ENCODE measurements around the gene LRP2.

DNA sequence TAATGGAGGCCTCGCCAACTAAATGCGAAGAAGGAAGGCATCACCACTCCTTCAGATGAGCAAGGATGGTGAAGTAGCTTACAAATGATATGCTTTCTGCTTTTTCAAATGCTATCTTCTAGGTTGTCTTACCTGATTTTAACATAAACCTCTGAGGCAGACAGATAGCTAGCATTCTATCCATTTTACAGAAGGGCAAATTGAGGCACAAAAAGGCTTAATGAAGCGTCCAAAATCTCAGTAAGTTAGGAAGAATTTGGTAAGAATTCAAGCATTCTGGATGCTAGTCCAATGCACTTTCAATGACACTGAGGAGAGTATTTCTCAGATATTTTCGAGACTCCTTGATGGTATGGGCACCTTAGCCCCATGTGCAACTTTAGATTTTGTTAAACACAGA lies 81.8 kb downstream of the LRP2 start:
- TF ChIP-seq, protein P1, sequence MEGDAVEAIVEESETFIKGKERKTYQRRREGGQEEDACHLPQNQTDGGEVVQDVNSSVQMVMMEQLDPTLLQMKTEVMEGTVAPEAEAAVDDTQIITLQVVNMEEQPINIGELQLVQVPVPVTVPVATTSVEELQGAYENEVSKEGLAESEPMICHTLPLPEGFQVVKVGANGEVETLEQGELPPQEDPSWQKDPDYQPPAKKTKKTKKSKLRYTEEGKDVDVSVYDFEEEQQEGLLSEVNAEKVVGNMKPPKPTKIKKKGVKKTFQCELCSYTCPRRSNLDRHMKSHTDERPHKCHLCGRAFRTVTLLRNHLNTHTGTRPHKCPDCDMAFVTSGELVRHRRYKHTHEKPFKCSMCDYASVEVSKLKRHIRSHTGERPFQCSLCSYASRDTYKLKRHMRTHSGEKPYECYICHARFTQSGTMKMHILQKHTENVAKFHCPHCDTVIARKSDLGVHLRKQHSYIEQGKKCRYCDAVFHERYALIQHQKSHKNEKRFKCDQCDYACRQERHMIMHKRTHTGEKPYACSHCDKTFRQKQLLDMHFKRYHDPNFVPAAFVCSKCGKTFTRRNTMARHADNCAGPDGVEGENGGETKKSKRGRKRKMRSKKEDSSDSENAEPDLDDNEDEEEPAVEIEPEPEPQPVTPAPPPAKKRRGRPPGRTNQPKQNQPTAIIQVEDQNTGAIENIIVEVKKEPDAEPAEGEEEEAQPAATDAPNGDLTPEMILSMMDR (IDR thresholded peaks at IDR 0.05; ENCODE audit: borderline replicate concordance, extremely low read depth, low read length, poor library complexity, severe bottlenecking) = no peak
- TF ChIP-seq EZH2 (IDR thresholded peaks at IDR 0.05; ENCODE audit: borderline replicate concordance, low read depth, low read length, severe bottlenecking) = no peak

All from DND-41 (cell line).